Forelimb muscle (tissue), 1 donor: ENCODE results near the gene SCAPER. TPM values are rescaled to one million over a fixed set of nuclear protein-coding genes. Genes with fewer than 3 reads are reported as not detected.
"Not testable (repeated sequence)": the region's sequence is repeated elsewhere in the genome, so short reads cannot be mapped to it uniquely, and the experiment has no call there.

Source experiments
- DNase-seq: peaks from one replicate; pipeline ENCODE4 v3.0.0-alpha.2; 2013; ENCODE audit warnings: low read depth
- polyA plus RNA-seq: library from polyadenylated mRNA; unstranded; fragments of 120-200 nt; gene quantifications from one replicate; pipeline ENCODE4 v1.2.1, GENCODE V29; 2013; ENCODE audit not compliant: insufficient read length

The SCAPER gene
- polyA plus RNA-seq, 1 donor: 74.1 TPM

- DNase-seq: no peak
Observed at GRCh38 chr15:76575274-76575673, 329.9 kb downstream of the SCAPER start.

GRCh38 chr15:76572983-76573314 is 332.2 kb downstream of the SCAPER start:
- no peak for DNase-seq

- DNase-seq: no peak
Observed at GRCh38 chr15:76566276-76566675, 338.9 kb downstream of the SCAPER start.

GRCh38 chr15:76565366-76565765 is 339.8 kb downstream of the SCAPER start:
- DNase-seq: no peak

- DNase-seq: no peak
Observed at GRCh38 chr15:76555247-76555646, 349.9 kb downstream of the SCAPER start.

- DNase-seq: no peak
Observed at GRCh38 chr15:76553564-76553963, 351.6 kb downstream of the SCAPER start.

- DNase-seq: no peak
Observed at GRCh38 chr15:76553102-76553501, 352.0 kb downstream of the SCAPER start.

- no peak for DNase-seq
Observed at GRCh38 chr15:76546805-76547204, 358.3 kb downstream of the SCAPER start.

GRCh38 chr15:76533995-76534394 is 371.1 kb downstream of the SCAPER start:
- no peak for DNase-seq

GRCh38 chr15:76533060-76533820 is 371.9 kb downstream of the SCAPER start:
- no peak for DNase-seq

- no peak for DNase-seq
Observed at GRCh38 chr15:76529911-76530310, 375.2 kb downstream of the SCAPER start.

GRCh38 chr15:76526111-76526510 is 379.0 kb downstream of the SCAPER start:
- no peak for DNase-seq

GRCh38 chr15:76517910-76518309 is 387.2 kb downstream of the SCAPER start:
- no peak for DNase-seq

GRCh38 chr15:76514282-76514681 is 390.9 kb downstream of the SCAPER start:
- DNase-seq: no peak

- no peak for DNase-seq
Observed at GRCh38 chr15:76512971-76513370, 392.2 kb downstream of the SCAPER start.

- not testable (repeated sequence) for DNase-seq
Observed at GRCh38 chr15:76510663-76511062, 394.5 kb downstream of the SCAPER start.

- DNase-seq: no peak
Observed at GRCh38 chr15:76503804-76504203, 401.3 kb downstream of the SCAPER start.

- no peak for DNase-seq
Observed at GRCh38 chr15:76503121-76503520, 402.0 kb downstream of the SCAPER start.

GRCh38 chr15:76502678-76503077 is 402.5 kb downstream of the SCAPER start:
- DNase-seq: no peak

- DNase-seq: not testable (repeated sequence)
Observed at GRCh38 chr15:76502185-76502584, 403.0 kb downstream of the SCAPER start.

GRCh38 chr15:76501726-76502125 is 403.4 kb downstream of the SCAPER start:
- no peak for DNase-seq

- DNase-seq: no peak
Observed at GRCh38 chr15:76501011-76501410, 404.1 kb downstream of the SCAPER start.

- DNase-seq: no peak
Observed at GRCh38 chr15:76495487-76495886, 409.7 kb downstream of the SCAPER start.

- DNase-seq: no peak
Observed at GRCh38 chr15:76492538-76492937, 412.6 kb downstream of the SCAPER start.
